Ureter (tissue), 1 donor: ENCODE results near the gene CLCN4. TPM values are rescaled to one million over a fixed set of nuclear protein-coding genes. Genes with fewer than 3 reads are reported as not detected.

Experiments used
- DNase-seq: peaks from one replicate; pipeline ENCODE4 v3.0.0-alpha.2; 2020; ENCODE audit warnings: low spot score
- total RNA-seq: library from RNA; stranded (reverse); gene quantifications from one replicate; pipeline ENCODE4 v1.2.4, GENCODE V29; 2023
- donor health status: DM: yes; HTN: yes; CAD: no.

Gene CLCN4
- total RNA-seq, 1 donor from 2014 or later = 2.2 TPM

DNA sequence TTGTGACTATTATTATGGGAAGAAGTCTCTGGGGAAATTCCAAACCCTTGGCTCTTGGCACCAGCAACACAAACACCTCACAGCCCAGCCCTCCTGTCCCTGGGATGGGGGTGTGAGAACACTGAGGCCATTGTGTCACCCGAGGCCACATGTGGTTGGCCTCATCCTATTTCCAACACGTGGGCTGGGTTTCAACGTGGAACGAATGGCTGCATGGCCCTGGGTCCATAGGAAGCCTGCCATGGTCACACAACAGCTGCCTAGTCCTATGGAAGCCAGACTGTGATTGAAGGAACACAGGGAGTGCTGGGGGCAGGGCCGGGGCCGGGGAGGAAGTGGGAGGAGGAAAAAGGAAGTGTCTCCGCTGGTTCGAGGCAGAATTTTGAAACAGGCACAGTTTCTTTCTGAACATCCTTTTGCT is 10.0 kb downstream of the CLCN4 start:
- DNase-seq = no peak

DNA sequence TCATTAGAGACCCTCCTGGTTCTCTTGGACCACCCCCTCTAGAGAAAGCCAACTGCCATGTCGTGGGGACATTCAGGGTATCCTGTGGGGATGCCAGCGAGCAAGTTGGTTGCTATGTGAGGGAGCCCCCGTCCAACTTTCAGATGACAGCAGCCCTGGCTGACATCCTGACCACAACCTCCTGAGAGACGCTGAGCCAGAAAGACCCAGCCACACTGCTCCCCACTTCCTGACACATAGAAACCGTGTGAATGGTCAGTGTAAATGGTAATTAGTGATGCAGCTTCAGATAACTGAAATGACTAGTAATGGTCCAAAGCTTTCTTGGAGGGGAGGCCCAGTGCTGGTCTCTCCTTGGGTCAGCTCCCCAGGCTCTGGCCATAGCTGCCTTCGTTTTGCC is 10.8 kb downstream of the CLCN4 start:
- DNase-seq = no peak

GRCh38 chrX:10168226-10168625 is 11.5 kb downstream of the CLCN4 start:
- DNase-seq = no peak

GRCh38 chrX:10169175-10169574 is 12.4 kb downstream of the CLCN4 start:
- no peak for DNase-seq

GRCh38 chrX:10171249-10171648 is 14.5 kb downstream of the CLCN4 start:
- no peak for DNase-seq

DNA sequence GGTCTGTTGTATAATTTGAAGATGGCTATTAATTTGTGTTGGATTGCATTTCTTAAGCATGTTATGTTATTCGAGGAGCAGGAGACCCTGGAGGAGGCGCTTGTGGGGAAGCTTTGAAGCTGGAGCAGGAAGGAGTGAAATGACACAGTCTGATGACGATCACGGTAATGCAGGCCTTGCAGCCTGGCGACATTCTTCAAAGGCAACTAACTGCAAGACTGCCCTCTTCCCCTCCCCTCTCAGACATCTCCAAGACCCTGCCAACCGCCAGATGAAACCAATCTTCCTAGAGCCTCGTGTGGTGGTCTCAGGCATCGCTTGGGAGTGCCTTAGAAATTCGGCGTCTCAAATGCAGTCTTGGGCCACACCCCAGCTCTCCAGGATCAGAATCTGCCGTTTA is 16.1 kb downstream of the CLCN4 start:
- no peak for DNase-seq

- peak; percentile 67 for DNase-seq
Observed at GRCh38 chrX:10173331-10173900, 16.6 kb downstream of the CLCN4 start.

- no peak for DNase-seq
Observed at GRCh38 chrX:10174051-10174450, 17.3 kb downstream of the CLCN4 start.

- DNase-seq = no peak
Observed at GRCh38 chrX:10174810-10175209, 18.0 kb downstream of the CLCN4 start.

DNA sequence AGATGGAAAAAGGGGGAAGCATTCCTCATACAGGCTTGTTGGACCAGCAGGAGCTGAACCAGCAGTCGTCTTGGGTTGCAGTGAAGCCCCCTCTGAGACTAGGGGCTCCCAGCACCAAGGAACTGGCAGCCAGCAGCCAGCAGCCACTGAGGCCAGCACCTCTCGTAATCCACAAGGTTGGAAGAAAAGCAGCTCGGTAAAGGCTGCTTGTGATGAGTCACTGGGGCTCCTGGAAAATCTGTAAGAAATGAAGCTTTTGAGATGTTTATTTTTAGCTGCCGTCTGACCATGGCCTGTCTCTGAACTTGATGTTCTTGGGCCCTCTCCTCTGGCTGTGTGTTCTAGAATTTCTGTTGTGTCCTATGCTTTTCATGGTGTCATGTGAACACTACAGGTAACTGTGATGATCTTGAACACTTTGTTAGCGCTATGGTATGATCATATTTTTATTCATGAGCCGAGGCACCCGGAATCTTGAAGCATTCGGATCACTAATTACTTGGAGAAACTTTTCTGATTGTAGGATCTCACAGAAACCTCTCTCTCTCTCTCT is 18.6 kb downstream of the CLCN4 start:
- no peak for DNase-seq

DNA sequence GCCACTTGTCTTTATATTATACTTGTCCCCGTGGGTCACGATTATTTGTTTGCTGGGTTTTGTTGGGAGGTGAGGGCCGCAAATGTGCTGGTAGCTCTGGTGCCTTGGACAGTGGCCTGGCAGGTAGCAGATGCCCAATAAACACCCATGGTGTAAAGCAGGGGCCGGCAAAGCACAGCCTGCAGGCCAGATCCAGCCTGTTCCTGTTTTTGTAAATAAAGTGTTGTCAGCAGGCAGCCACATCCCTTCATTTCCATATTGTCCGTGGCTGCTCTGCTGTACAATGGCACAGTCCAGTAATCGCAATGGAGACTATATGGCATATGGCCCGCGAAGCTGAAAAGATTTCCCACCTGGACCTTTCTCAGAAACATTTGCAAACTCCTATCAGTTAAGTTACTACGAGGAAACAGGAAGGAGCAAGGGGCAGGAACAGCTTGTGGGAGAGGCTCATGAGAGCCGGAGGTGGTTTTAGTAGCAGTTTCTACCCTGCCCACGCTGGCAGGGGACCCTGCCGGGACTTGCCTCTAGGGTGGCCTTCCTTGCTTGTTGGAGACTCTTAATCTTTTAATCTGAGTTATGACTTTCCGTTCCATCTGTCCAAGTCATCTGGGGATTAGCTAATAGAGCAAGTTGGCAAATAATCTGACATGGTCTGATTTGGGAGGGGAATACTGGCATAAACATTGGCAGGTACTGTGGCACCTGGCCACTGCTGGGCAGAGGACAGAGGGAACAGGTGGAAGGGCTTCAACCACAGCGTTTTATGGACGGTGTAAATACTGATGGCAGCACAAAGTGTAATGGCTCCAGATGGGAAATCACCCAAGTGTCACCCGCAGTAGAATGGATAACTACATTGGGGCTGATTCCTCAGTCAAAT is 19.6 kb downstream of the CLCN4 start:
- DNase-seq = no peak

- DNase-seq = no peak
Observed at GRCh38 chrX:10177004-10177396, 20.2 kb downstream of the CLCN4 start.

DNA sequence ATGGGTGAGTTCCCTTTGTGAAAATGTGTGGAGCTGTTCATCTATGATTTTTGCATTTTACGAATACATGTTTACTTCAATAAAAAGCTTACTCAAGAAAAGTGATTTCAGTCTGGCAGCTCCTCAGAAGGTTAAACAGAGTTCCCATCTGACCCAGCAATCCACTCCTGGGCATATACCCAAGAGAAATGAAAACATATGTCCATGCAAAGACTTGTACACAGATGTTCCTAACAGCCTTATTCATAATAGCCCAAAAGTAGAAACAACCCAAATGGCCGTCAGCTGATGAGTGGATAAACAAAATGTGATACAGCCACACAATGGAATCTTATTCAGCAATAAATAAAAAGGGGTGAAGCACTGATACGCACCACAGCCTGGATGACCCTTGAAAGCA is 20.8 kb downstream of the CLCN4 start:
- DNase-seq = no peak

- no peak for DNase-seq
Observed at GRCh38 chrX:10178866-10179463, 22.2 kb downstream of the CLCN4 start.

- DNase-seq = no peak
Observed at GRCh38 chrX:10183760-10184159, 27.0 kb downstream of the CLCN4 start.

GRCh38 chrX:10184411-10184810 is 27.6 kb downstream of the CLCN4 start:
- DNase-seq = no peak

DNA sequence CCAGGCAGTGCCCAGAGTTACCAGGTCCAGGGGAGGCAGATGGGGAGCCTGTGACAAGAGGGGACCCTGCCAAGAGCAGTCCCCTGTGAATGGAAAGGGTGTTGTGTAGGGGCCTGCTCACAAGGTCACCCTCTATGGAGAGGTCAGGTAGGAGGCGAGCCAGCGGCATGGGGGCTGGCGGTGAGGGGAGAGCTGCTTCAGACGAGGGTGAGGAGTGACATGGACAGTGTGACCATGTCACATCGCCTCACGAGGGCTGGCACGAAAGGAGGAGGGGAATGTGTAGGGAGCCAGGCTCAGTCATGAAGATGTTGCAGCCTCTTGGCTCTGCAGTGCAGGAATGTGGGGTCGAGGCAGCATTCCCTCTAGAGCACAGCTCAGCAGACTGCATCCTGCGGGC is 29.6 kb downstream of the CLCN4 start:
- DNase-seq = no peak

DNA sequence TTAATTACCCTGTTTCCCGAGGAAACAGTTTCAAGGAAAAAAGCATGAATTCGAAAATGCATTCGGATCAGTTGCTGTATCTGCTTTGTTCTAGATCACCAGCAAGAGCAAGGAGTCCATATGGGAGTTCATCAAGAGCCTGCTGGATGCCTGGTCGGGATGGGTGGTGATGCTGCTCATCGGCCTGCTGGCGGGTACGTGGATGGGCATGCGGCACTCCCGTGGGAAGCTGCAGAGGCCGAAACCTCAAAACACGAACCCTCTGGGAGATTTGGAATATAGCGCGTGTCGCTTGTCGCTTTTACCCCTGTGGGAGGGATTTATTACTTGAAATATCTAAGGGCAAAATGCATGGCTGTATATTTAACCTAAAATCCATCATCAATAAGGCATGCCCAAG is 30.6 kb downstream of the CLCN4 start:
- DNase-seq = no peak

DNA sequence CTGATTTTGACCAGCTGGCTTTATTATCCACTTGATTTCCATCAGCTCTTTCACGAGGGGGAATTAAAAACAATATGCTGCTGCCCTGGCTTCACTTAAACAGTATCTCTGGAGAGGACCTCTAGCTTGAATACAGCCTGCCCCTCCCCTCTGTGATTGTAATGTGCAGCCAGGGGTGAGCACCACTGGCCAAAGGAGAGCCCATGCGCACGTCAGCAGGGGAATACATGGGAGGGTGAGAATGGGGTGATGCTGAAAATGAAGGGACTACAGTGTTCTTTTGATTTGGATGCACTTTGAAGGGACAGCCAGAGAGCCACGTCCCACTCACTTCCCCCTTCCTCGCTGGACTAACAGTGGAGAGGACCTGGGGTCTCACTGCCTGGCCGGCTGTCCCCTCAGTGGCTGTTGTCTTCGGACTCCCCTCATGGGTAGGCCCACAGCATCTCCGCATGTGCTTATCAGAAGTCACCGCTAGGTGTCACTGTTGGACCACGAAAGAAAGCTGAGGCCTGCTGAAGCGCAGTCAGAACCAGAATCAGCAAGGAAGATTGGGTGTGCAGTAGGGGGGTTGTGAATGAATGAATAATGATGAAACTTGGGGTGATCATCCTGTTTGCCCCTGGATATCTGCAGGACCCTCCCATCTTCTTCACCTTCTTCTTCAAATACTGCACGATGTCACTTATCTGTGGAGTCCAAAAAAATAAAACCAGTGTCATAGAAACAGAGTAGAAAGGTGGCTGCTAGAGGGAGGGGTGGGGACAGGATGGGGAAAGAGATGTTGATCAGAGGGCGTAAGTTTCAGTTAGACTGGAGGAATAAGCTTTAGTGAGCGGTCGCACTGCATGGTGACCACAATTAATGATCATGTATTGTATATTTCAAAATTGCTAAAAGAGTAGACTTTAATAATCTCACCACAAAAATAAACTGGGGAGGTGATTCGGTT is 32.8 kb downstream of the CLCN4 start:
- DNase-seq = peak; percentile 84

DNA sequence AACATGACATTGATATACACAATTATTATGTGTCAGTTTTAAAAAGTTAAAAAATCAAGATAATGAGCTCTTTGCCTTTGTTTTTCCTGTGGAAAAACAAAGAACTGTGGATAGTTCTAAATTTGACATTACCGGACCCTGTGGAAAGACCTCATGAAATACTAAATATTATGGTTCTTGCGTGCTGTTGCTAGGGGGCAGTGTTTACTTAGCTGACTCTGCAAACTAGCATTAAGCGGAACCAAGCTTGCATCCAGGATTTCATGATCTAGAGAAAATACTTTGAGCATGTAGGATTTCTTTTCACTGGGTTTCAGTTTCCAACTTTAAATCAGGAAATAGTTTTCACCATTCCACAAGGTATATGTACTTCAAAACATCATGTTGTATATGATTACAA is 33.6 kb downstream of the CLCN4 start:
- no peak for DNase-seq

GRCh38 chrX:10193587-10193986 is 36.8 kb downstream of the CLCN4 start:
- no peak for DNase-seq

GRCh38 chrX:10195425-10195824 is 38.6 kb downstream of the CLCN4 start:
- no peak for DNase-seq
